Memory B cell (primary cell): ENCODE results near the gene IGSF23.

Experiments
- ATAC-seq: fragments of 150-1000 bp; cut with Tn5 transposase; 2 replicates; pipeline ENCODE4 v1.10.0; 2021; ENCODE audit warnings: low read depth, mild to moderate bottlenecking, moderate library complexity
- DNase-seq, 2 donors: peaks; one replicate each; pipeline ENCODE4 v3.0.0; 2022; ENCODE audit warnings: low spot score in 2 of 2
- H3K27ac Mint-ChIP-seq: one replicate; pipeline ENCODE4 v1.8.0; 2022; ENCODE audit warnings: mild to moderate bottlenecking, moderate library complexity, mixed read lengths
- H3K27me3 Mint-ChIP-seq: one replicate; pipeline ENCODE4 v1.8.0; 2022; ENCODE audit warnings: mixed read lengths
- H3K36me3 Mint-ChIP-seq: one replicate; pipeline ENCODE4 v1.8.0; 2022; ENCODE audit warnings: mild to moderate bottlenecking, mixed read lengths
- H3K4me1 Mint-ChIP-seq: one replicate; pipeline ENCODE4 v1.8.0; 2022; ENCODE audit warnings: mixed read lengths
- H3K4me3 Mint-ChIP-seq: one replicate; pipeline ENCODE4 v1.8.0; 2022; ENCODE audit warnings: mild to moderate bottlenecking, moderate library complexity, mixed read lengths
- H3K9me3 Mint-ChIP-seq: one replicate; pipeline ENCODE4 v1.8.0; 2022; ENCODE audit warnings: mixed read lengths

Gene IGSF23, protein sequence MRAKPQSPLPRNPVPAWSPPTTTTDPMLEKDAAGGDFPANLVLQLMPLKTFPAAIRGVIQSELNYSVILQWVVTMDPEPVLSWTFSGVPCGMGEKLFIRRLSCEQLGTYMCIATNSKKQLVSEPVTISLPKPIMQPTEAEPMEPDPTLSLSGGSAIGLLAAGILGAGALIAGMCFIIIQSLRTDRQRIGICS

DNA sequence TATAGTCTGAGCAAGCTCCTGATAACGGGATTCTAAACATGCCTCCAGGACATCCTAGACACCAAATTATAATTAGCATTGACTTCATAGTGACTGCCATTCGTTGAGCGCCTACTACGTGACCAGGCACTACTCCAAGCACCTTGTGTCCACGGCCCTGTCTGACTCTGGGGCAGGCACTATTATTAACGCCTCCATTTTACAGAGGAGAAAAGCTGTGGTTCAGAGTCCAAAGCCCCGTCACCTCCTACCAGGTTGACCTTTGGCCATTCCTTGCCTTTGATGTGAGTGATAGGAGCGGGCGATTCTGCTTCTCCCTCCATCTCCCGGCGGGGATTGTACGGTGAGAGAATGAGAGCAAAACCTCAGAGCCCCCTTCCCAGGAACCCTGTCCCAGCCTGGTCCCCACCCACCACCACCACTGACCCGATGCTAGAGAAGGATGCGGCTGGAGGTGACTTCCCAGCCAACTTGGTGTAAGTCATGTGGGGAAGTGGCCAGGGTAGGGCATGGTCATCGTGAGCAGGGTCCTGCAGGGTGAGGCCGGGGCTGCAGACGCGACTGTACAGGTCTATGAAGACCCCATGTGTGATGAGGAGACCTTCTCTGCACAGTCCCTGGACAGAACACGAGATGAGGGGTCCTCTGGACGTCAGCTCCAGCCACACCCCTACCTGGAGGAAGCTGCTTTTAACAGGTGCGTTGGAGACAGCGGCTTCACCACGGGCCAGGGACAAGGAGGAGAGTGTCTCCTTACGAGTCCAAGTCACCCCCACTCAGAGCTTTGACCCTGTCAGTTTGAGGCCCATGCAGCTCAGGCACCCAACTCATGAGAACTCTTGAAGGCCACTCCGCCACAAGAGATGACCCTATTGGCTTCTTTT is at the start of gene IGSF23:
Gene IGSF23 (plus strand): TSS at position 269 of the 884 bp plus-strand sequence. CDS start 83 bp downstream, at position 352.
- H3K4me3 Mint-ChIP-seq: no peak within 1 kb of the TSS
- no peak for ATAC-seq
- no peaks in the 10 kb centered on the region for H3K4me1 Mint-ChIP-seq
- no peaks in the 10 kb centered on the region for H3K36me3 Mint-ChIP-seq
- H3K9me3 Mint-ChIP-seq: peaks cover 3% of the 10 kb centered on the region
- no peak for DNase-seq
- peaks cover 2% of the 10 kb centered on the region for H3K27me3 Mint-ChIP-seq
- no peak within 1 kb of the TSS for H3K27ac Mint-ChIP-seq

DNA sequence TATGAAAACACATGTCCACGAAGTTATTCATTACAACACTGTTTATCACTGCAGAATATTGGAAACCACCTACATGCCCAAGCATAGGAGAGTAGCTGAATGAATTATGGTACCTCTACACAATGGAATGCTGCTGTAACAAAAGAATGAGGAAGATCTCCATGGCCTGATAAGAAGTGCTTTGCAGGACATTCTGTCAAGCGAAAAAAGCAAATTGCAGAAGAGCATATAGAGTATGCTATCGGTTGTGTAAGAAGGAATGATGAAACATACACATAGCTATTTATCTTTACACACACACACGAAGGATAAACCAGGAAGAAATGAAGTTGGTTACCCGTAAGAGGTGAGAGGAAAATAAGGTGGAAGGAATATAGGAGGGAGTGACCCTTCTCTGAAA is 46.4 kb upstream of the IGSF23 start:
- H3K36me3 Mint-ChIP-seq: no peaks in the 10 kb centered on the region
- H3K27me3 Mint-ChIP-seq: peaks cover 2% of the 10 kb centered on the region
- ATAC-seq: no peak
- peaks cover 2% of the 10 kb centered on the region for H3K4me1 Mint-ChIP-seq
- no peak overlapping the region for H3K4me3 Mint-ChIP-seq
- peaks cover 15% of the 10 kb centered on the region for H3K9me3 Mint-ChIP-seq
- no peak overlapping the region for H3K27ac Mint-ChIP-seq
- DNase-seq: no peak

DNA sequence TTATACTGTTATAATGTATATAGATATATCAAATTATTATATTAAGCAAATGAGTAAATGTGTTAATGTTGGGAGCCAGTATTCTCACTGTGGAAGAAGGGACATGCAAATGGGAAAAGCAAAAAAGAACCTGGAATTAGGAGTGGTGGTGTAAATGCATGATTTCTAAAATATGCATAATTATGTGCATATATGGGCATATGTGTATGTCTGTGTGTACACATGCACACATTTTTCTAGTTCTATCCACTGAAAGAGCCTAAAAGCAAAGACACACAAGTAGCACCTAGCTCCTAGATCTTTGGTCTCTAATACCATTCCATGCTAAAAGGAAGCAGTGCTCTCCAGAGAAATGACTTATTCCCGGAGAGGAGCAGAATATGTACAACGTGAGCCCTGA is 45.6 kb upstream of the IGSF23 start:
- Mint-ChIP-seq H3K9me3 (peaks cover 13% of the 10 kb centered on the region), H3K27ac (no peak overlapping the region), H3K4me1 (peaks cover 2% of the 10 kb centered on the region), H3K36me3 (no peaks in the 10 kb centered on the region), H3K4me3 (no peak overlapping the region), H3K27me3 (peaks cover 5% of the 10 kb centered on the region)
- no peak for ATAC-seq
- DNase-seq: no peak

DNA sequence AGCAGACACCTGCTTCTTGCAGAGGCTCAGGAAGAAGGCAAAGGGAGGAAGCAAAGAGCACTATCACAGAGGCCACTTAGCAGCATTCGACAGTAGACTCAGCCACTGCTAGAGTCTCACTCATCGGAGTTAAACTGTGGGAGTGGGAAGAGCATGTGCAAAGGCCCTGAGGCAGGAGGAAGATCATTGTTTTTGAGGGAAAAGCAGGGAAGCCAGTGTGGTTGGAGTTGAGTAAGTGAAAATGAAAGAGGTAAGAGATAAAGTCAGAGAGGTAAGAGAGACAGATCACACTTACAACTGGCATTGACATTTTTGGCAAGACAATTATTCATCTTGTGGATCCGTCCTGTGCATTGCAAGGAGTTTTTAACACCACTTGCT is 42.8 kb upstream of the IGSF23 start:
- peaks cover 19% of the 10 kb centered on the region for H3K9me3 Mint-ChIP-seq
- H3K4me1 Mint-ChIP-seq: peaks cover 2% of the 10 kb centered on the region
- H3K27ac Mint-ChIP-seq: no peak overlapping the region
- peaks cover 19% of the 10 kb centered on the region for H3K27me3 Mint-ChIP-seq
- no peak overlapping the region for H3K4me3 Mint-ChIP-seq
- DNase-seq: no peak
- no peaks in the 10 kb centered on the region for H3K36me3 Mint-ChIP-seq
- no peak for ATAC-seq

DNA sequence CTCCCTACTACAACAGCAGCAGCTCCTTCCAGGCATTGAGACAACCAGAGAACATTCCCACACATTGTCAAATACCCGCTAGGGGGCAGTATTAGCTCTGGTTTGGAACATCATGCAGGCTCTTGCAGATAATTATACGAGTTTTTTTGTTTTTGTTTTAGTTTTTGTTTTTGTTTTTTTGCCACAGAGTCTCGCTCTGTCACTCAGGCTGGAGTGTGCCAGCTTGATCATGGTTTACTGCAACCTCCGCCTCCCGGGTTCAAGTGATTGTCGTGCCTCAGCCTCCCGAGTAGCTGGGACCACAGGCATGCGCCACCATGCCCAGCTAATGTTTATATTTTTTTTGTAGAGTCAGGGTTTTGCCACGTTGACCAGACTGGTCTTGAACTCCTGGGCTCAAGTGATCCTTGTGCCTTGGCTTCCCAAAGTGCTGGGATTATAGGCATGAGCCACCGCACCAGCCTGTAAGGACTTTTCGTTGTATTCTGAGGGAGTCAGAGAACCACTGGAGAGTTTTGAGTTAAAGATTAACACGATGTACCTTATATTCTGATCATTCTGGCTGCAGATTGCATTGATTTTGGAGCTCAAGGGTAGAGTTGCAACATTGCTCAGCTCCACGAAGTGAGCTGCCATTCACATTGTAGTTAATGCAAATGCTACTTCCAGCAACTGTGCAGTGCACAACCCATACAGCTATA is 42.2 kb upstream of the IGSF23 start:
- no peak for ATAC-seq
- no peak overlapping the region for H3K4me3 Mint-ChIP-seq
- peaks cover 19% of the 10 kb centered on the region for H3K27me3 Mint-ChIP-seq
- H3K27ac Mint-ChIP-seq: no peak overlapping the region
- DNase-seq: peak; percentile 21 to 26
- peaks cover 2% of the 10 kb centered on the region for H3K4me1 Mint-ChIP-seq
- H3K9me3 Mint-ChIP-seq: peaks cover 18% of the 10 kb centered on the region
- no peaks in the 10 kb centered on the region for H3K36me3 Mint-ChIP-seq

DNA sequence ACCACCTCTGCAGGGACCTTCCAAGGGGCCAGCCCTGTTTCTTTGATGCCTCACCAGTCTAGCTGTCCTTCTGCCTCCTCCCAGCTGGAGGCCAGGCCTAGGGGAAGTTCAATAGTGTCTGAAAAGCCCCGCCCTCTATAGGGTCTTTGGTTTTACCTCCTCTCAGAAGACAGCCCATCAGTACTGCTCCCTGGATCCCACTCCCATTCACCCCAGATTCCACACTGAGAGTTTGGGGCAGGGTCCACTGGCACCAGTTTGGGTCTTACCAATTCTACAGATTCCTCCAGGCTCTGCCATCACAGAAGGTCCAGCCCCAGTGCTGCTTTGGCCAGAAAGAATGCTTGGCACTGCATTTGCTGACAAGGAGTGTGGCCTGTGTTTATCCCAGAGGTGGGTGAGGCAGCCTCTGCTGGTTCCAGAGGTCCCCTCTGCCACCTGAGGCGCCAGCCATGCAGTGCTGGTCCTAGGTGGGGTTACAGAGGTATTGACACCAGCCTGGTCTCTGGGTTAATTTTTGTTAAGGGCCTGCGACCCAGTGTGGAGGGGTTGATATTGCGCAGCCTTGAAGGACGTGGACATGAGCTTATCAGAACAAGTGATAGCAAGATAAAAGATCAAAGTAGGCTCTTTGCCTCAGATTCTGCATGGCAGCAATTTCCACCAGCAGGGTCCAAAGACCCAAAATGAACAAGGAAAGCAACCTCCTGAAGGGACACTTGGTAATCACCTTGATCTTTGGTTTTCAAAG is 41.4 kb upstream of the IGSF23 start:
- DNase-seq: no peak
- H3K27me3 Mint-ChIP-seq: peaks cover 19% of the 10 kb centered on the region
- H3K36me3 Mint-ChIP-seq: no peaks in the 10 kb centered on the region
- ATAC-seq: no peak
- no peak overlapping the region for H3K27ac Mint-ChIP-seq
- H3K9me3 Mint-ChIP-seq: peaks cover 18% of the 10 kb centered on the region
- no peak overlapping the region for H3K4me3 Mint-ChIP-seq
- H3K4me1 Mint-ChIP-seq: peaks cover 2% of the 10 kb centered on the region

DNA sequence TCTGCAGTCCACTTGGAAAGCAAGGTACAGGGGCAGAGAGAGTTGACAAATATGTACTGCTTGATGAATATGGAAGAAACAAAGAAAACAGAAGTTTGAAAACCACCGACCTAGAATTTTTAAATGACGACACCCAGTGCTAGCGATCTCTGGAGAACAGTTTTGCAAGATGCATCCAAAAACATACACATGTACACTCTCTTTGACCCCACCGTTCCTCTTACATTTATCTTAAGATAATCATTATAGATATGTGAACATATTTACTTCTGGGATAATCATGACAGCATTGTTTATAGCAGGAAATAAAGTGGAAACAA is 40.8 kb upstream of the IGSF23 start:
- Mint-ChIP-seq H3K27ac (no peak overlapping the region), H3K9me3 (peaks cover 18% of the 10 kb centered on the region), H3K4me3 (no peak overlapping the region), H3K4me1 (peaks cover 2% of the 10 kb centered on the region), H3K27me3 (peaks cover 19% of the 10 kb centered on the region), H3K36me3 (no peaks in the 10 kb centered on the region)
- ATAC-seq (no peak), DNase-seq (no peak)

DNA sequence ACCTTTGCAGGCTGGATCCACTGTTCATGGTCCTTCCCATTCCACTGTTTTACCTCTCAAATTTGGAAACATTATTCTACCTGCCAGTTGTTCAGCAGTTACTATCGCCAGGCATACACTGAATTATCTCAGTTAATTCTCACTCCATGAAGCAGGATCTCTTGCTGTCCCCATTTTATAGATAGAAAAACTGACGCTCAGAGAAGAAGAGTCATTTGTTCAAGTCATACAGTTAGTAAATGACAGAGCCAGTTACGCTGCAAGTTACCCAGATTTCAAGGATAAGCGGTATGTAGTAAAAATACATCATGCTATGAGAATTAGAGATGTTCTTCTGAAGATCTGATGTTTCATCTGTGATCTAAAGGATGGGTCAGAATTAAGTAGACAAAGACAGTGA is 40.2 kb upstream of the IGSF23 start:
- Mint-ChIP-seq H3K4me1 (peaks cover 2% of the 10 kb centered on the region), H3K27ac (no peak overlapping the region), H3K27me3 (peaks cover 19% of the 10 kb centered on the region), H3K9me3 (peaks cover 21% of the 10 kb centered on the region), H3K4me3 (no peak overlapping the region), H3K36me3 (no peaks in the 10 kb centered on the region)
- ATAC-seq: no peak
- no peak for DNase-seq

DNA sequence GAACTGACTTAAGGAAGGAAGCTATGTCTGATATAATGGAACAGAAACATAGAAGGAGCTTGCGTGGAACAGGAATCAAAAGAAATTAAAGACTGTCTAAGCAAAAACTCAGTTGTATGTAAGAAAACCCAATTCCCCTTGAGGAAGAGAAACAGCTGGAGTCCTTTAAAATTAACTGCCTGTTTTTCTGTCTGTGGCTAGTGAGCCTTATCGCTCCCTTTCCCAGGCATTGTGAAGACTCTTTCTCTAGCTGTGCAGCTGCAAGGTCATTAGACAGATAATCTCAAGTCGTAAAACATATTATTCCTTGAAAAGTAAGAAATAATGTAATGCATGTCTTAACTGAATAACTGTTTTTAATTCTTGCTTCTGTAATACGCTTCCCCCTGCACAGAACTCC is 39.7 kb upstream of the IGSF23 start:
- Mint-ChIP-seq H3K4me1 (peaks cover 2% of the 10 kb centered on the region), H3K4me3 (no peak overlapping the region), H3K36me3 (no peaks in the 10 kb centered on the region), H3K9me3 (peaks cover 22% of the 10 kb centered on the region), H3K27ac (no peak overlapping the region), H3K27me3 (peaks cover 19% of the 10 kb centered on the region)
- ATAC-seq (no peak), DNase-seq (no peak)

DNA sequence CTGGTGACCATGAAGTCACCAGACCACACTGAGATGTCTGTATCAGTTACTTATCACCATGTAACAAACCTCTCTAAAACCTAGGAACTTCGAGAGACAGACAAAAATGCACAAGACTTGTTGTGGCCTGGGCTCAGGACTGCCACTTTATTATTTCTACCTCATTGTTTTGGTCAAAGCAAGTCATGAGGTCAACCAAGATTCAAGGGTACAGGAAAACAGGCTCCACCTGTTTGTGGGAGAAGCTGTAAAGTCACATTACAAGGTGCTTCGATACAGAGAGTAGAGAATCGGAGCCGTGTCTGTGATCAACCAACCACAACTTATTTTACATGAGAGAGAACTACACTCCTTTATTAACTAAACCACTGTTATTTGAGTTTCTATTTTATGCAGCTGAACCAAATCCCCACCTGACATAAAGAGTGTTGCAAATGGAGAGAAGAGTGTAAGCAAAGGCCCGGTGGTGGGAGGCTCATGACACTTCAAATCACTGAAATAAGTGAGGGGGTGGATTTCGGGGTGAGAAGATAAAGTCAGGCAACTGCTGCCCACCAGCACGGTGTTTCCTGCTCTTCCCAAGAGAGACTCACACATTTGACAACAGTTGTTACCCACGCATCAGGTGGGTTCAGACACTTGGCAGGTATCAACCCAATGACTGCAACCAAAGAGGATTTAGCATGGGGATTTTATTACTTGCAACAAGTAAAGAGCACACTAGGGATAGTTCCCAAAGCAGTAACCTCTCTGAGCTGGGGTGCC is 39.0 kb upstream of the IGSF23 start:
- no peaks in the 10 kb centered on the region for H3K36me3 Mint-ChIP-seq
- peaks cover 2% of the 10 kb centered on the region for H3K4me1 Mint-ChIP-seq
- no peak overlapping the region for H3K27ac Mint-ChIP-seq
- peaks cover 19% of the 10 kb centered on the region for H3K27me3 Mint-ChIP-seq
- ATAC-seq (no peak), DNase-seq (no peak)
- no peak overlapping the region for H3K4me3 Mint-ChIP-seq
- H3K9me3 Mint-ChIP-seq: peaks cover 19% of the 10 kb centered on the region

DNA sequence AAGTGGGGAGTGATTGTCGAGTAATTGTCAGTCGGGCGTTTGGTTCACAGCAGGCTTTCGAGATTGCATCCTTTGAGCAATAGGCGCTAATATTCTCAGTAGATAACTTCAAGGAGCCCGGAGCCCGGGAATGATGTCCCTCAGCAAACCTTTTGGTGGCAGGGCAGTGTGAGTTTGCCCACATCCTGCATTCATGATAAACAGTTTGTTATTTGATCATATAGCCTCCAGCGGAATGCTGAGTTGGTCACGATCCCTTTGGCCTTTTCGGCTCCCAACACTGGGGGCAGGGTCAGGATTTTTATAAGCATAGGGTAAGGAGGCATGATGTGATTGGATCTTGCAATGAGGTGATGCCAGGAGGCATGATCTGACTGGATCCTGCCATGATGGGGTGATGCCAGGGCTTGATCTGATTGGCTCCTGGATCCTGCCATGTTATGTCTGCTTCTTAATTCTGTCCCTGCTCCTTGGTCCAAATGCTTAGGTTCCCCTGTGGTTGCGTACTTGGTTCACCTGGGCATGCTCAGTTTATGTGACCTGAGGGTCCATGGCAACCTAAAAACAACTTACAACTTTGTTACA is 38.2 kb upstream of the IGSF23 start:
- Mint-ChIP-seq H3K9me3 (peaks cover 18% of the 10 kb centered on the region), H3K27me3 (peaks cover 19% of the 10 kb centered on the region), H3K4me3 (no peak overlapping the region), H3K4me1 (peaks cover 2% of the 10 kb centered on the region), H3K27ac (no peak overlapping the region), H3K36me3 (no peaks in the 10 kb centered on the region)
- no peak for DNase-seq
- no peak for ATAC-seq

DNA sequence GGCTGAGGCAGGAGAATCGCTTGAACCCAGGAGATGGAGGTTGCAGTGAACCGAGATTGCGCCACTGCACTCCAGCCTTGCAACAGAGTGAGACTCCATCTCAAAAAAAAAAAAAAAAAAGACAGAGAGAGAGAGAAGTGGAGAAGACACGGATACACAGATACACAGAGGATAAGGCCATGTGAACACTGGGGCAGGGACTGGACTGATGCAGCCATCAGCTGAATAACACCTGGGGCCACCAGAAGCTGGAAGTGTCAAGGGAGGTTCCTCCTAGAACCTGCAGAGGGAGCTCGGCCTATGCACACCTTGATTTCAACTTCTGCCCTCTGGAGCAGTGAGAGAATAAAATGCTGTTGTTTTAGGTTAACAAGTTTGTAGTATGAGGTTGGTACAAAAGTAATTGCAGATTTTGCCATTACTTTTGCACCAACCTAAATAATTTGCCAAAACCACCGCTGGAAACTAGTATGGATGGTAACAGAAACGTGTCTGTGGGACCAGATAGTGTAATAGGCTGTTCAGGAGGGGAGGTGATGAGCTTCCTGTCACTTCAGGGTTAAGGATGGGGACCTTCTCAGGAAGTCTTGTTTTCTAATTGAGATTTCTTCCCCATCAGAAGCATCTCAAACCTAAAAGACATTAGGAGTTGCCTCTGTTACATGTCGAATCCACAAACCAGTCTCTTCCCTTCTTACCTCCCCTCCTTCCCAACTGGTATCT is 36.4 kb upstream of the IGSF23 start:
- peaks cover 17% of the 10 kb centered on the region for H3K9me3 Mint-ChIP-seq
- no peak for DNase-seq
- ATAC-seq: peak; percentile 31

DNA sequence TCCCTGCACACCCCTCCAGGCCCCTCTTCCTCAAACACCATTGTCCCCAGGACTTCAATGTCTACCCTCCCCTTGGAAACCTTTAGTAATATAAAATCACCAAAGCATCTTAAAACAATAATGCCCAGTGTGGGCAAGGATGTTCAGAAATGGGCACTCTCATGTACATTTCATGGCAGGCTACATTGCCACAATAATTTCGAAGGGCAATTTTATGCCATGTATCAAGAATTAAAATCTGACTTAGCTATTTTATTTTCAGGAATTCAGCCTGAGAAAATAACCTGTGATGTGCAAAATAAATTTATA is 35.8 kb upstream of the IGSF23 start:
- H3K4me1 Mint-ChIP-seq: no peaks in the 10 kb centered on the region
- H3K27me3 Mint-ChIP-seq: peaks cover 21% of the 10 kb centered on the region
- H3K36me3 Mint-ChIP-seq: peaks cover 5% of the 10 kb centered on the region
- H3K27ac Mint-ChIP-seq: no peak overlapping the region
- peaks cover 20% of the 10 kb centered on the region for H3K9me3 Mint-ChIP-seq
- H3K4me3 Mint-ChIP-seq: no peak overlapping the region
- ATAC-seq (no peak), DNase-seq (no peak)

More for the DNA sequence above, 36.4 kb upstream of the IGSF23 start:
- no peak overlapping the region for H3K4me3 Mint-ChIP-seq
- H3K27me3 Mint-ChIP-seq: peaks cover 22% of the 10 kb centered on the region
- H3K27ac Mint-ChIP-seq: no peak overlapping the region
- H3K4me1 Mint-ChIP-seq: no peaks in the 10 kb centered on the region
- H3K36me3 Mint-ChIP-seq: peaks cover 3% of the 10 kb centered on the region
